ENCODE measurements around the gene PRDM13.

GRCh38 chr6:99592900-99593299, 13.7 kb upstream of the PRDM13 start:
- TF ChIP-seq PHF21A (CRISPR knock-in tag; IDR thresholded peaks at IDR 0.05), result no peak
- TF ChIP-seq MEIS1 (CRISPR knock-in tag; IDR thresholded peaks at IDR 0.05; ENCODE audit: borderline replicate concordance), result no peak
- TF ChIP-seq GMEB1 (CRISPR knock-in tag; IDR thresholded peaks at IDR 0.05; ENCODE audit: borderline replicate concordance), result no peak

All from HepG2 (cell line).